GM11168 (cell line): ENCODE results near the gene PAX4.

Experiments used
- in situ Hi-C: fragments of 300-500 bp; cut with MboI; formaldehyde crosslinking; loops from one replicate; pipeline ENCODE4 v1.12.0; 2022; ENCODE audit warnings: low sequenced_read_pairs; ENCODE audit not compliant: unreplicated experiment

Gene PAX4, protein sequence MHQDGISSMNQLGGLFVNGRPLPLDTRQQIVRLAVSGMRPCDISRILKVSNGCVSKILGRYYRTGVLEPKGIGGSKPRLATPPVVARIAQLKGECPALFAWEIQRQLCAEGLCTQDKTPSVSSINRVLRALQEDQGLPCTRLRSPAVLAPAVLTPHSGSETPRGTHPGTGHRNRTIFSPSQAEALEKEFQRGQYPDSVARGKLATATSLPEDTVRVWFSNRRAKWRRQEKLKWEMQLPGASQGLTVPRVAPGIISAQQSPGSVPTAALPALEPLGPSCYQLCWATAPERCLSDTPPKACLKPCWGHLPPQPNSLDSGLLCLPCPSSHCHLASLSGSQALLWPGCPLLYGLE

DNA sequence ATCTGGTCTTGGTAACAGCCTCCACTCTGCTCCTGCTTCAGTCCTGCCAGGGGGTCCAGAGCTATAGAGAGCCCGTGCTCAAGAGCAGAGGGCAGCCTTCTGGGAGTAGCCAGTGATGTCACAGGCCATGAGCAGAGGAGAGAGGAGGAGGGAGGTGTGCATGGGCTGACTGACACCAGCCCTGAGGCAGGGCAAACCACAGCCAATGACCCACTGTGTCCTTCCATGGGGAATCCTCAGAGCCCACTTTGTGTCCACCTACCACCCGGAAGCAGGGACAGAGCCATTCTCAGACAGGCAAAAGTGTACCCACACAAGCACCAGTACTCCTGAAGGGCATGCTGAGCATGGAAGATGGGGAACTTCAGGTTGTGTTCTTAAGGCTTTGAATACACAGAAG is at the start of gene PAX4:
Gene PAX4, minus strand, starts transcription at position 101 of the 400 bp plus-strand sequence. CDS start 2,214 bp downstream, outside the sequence.
- in situ Hi-C loops: no loop called here

- in situ Hi-C loops: no loop called here
Measured at GRCh38 chr7:127667017-127667670, 49.2 kb upstream of the PAX4 start.

DNA sequence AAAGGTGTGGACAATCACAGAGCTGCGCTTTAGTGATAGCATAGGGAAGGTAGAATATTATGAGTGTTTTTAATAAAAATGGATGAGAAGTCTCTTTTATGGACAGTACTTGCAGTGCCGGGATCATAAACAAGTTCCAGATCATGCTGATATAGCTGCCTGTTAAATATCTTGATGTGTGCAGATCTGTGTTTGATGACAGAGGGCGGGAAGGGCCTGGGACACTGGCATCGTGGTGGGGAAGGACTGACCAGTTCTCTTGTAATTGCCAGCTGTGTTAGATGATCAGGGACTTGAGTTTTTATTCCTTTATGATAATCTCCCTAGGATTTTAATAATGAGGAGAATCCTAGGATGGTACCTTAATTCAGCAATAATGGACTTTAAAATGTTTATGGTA is 48.7 kb upstream of the PAX4 start:
- in situ Hi-C loops: no loop called here

DNA sequence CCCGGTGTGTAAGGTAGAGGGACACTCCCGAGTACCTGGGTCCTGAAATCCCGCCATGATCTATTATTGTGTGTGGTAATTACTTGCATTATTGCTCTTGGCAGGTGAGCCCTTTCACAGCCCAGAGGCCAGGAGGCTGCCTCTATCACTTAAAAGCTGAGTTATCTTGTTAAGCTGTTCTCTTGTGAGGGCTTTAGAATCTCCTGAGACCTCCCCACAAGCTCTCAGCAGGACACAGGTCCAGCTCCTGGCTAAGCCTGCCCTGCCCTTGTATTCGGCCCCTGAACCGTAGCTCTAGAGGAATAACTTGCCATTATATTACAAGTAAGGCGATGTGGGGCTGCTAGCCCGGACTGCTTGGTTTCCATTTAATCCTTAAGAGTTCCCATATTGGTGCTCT is 48.0 kb upstream of the PAX4 start:
- in situ Hi-C loops: no loop called here

- in situ Hi-C loops: no loop called here
Measured at GRCh38 chr7:127658970-127659630, 41.2 kb upstream of the PAX4 start.

- in situ Hi-C loops: no loop called here
Measured at GRCh38 chr7:127657500-127657899, 39.6 kb upstream of the PAX4 start.

- in situ Hi-C loops: no loop called here
Measured at GRCh38 chr7:127655720-127656119, 37.8 kb upstream of the PAX4 start.

- in situ Hi-C loops: no loop called here
Measured at GRCh38 chr7:127654404-127655394, 36.8 kb upstream of the PAX4 start.

GRCh38 chr7:127653396-127653795 is 35.5 kb upstream of the PAX4 start:
- in situ Hi-C loops: no loop called here

DNA sequence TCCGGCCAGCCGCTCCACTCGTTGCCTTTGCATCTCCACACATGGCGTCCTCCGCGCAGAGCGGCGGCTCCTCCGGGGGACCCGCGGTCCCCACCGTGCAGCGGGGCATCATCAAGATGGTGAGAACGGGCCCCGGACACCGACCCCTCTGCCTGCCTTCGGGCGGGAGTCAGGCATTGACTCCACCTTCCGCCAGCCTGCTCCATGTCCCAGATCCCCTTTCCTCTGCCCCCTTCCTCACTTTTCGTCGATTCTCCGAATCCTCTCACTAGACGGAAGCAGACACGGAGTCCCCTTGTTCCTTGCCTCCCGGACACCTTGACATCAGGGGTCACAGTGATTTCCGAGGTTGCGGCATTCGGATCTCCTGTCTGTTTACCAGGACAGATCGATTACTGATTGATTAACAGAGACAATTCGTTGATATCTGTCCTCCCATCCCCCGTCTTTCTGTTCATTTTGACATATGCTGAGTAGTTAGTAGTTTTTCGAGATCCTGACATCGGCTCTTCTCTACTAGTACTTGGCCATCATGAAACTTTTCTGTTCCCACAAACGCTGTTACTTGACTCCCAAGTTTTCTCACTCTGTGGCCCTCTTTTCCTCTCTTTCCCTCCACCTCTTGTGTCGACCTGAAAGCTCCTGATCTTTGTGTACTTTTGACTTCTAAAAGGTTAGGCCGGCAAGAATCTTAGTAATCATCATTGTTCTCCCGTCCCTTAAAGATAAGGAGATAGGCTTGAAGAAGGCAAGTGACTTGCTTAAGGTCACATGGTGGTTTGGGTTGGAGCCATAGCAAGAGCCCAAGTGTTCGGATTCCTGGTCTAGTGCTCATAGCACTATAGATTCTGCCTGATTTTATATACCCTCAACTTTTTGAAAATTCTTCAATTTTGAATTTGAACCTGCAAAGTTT is 34.6 kb upstream of the PAX4 start:
- in situ Hi-C loops: no loop called here

- in situ Hi-C loops: no loop called here
Measured at GRCh38 chr7:127651556-127652332, 33.8 kb upstream of the PAX4 start, which contains the start of gene SND1. TSS of gene SND1 (plus strand) at chr7:127652194. CDS start at chr7:127652374, 180 bp downstream.

GRCh38 chr7:127650847-127651555 is 33.1 kb upstream of the PAX4 start:
- in situ Hi-C loops: no loop called here

GRCh38 chr7:127648986-127649385 is 31.0 kb upstream of the PAX4 start:
- in situ Hi-C loops: no loop called here

GRCh38 chr7:127647636-127648035 is 29.7 kb upstream of the PAX4 start:
- in situ Hi-C loops: no loop called here

DNA sequence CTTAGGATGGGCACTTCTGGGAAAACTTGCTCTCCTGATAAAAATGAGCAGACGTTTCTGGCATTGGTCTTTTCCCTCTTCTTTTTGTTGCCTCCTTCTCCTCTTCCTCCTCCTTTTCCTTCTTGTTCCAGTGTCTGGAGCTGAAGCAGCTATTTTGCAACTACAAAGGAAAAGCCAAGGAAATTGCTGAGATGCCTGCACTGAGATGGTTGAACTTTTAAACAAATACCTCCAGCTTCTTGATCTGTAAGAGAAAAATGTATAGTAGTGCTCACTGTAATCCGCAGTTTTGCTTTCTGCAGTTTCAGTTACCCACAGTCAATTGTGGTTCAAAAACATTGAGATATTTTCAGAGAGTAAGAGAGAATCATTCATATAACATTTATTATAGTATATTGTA is 26.5 kb upstream of the PAX4 start:
- in situ Hi-C loops: no loop called here

GRCh38 chr7:127638197-127638596 is 20.3 kb upstream of the PAX4 start:
- in situ Hi-C loops: no loop called here

DNA sequence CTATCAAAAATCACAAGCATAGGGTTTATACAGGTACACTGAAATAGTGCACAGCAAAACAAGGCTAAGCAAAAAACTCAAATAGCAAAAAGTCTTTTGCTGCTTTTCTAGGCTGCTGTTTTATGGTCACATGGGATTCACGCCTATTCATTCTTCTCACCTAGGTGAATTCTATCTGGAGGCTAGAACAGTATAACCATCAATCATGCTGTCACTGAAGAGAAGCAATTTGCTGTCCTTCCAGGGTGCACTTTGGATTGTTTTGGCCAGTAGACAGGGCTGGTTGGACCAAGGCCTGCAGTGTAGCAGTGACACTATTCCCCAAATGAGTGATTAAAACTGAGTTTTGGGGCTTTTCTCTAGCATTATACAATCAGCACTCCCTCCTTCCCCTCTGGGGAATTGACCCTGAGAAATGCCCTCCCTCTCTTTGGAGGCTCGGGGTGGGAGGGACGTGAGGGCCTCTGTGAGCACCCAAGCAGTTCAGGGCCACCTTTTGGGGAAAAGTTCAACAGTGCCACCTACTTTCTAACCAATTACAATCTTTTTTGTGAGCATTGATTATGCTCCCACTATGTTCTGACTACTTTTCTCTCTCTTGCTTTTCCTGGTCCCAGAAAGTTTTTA is 17.8 kb upstream of the PAX4 start:
- in situ Hi-C loops: no loop called here
